Measurements from ENCODE around the gene LAYN.

Gene LAYN

DNA sequence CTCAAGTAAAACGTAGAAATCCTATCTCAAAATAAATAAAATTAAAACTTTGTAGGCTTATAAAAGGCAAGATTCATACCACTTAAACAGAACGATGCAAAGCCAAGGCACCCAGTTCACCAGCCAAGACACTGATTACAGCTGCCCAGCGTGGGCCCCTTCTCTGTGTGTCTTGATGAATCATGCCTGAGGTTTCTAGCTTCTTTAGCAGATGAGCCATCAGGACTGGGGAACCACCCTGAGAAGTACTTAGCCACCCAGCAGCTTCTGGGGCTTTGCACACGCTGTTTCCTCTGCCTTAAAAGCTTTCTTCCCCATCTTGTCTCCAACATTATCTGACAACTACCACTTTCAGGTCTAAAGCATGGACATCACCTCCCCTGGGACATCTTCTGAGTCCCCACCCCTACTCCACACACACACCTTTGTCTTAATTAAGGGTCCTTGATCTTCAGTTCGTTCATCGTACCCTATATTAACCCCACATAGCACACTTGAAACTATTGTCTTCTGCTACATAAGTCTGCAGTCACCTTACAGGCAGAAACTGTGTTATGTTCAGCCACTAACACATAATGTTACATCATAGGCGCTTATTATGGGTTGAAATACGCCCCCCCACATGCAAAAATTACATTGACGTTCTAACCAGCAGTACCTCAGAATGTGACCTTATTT lies 8.7 kb upstream of the LAYN start:
- no peak for DNase-seq

DNA sequence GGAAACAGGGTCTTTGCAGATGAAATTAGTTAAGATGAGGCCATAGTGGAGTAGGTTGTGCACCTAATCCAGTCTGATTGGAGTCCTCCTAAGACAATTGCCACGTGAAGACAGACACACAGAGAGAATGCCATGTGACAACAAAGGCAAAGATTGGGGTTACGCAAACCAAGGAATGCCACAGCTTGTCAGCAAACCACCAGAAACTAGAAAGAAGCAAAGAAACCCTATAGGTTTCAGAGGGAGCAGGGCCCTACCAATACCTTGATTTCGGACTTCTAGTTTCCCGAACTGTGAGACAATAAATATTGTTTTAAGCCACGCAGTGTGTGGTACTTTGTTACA lies 8.2 kb upstream of the LAYN start:
- no peak for DNase-seq

DNA sequence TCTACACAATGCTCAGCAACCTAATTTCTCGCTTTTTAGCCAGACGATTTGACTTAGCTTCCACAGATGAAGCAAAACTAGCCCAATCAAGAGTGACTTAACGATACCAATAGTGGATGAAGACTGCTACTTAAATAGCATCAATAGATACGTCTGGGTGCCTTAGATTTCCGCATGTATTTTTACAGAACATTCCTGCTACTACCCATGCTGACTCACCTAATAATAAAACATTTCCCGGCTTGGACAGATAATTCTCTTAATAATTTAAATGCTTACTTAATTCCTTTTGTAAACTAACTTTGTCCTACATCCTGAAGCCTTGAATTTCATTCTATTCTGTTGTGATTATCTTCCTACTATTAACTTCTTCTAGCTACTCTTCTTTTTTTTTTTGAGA lies 5.2 kb upstream of the LAYN start:
- no peak for DNase-seq

DNA sequence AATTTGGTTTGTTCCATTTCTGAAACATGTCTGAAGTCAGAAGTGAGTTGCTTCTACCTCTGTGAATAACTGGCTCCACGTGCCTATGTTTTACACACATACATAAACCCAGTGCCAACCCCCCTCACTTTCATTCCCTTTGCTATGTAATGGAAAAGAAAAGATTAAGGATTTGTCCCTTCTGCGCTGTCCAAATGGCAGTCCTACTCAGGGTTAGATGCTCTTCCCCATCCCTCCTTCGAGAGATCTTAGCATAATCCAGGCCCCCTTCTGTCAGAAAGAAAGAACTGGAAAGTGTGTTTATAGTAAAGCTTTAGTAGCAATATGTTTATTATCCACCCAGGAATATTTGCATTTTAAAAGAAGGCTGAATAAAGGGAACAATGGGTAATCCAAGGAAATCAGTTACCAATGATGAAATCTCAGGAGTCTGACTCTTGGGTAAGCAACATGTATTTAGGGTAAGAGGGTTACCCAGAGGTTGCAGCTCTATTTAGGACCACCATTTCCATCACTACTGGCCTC lies 3.1 kb upstream of the LAYN start:
- no peak for DNase-seq

DNA sequence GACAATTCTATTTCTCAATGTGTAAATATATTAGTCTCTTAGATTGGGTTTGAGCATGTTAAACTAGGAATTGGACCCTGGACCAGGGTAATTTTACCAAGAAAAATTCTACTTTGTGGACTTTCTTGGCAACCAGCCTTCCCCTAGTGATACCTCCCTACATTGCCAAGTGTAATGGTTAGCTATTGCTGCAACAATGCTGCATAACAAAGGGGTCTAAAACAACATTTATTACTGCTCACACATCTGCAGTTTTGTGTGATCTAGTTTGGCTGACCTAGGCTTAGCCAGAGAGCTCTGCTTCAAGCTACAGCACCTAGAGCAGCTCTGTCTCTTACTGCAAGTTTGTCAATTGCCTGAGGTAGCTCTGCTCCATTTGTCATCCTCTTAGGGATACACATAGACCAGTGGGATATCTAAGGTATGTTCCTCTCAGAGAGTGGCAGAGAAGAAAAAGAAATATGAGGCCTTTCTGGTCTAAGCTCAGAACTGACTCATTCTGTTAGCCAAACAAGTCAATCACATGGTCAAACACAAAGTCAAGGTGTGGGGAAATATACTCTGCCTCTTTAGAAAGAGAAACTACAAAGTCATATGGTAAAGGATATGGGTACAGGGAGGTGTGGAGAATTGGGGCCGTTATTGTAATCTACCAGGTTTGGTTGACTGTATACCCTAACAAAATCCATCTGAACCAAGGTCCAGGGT lies 2.0 kb upstream of the LAYN start:
- no peak for DNase-seq

DNA sequence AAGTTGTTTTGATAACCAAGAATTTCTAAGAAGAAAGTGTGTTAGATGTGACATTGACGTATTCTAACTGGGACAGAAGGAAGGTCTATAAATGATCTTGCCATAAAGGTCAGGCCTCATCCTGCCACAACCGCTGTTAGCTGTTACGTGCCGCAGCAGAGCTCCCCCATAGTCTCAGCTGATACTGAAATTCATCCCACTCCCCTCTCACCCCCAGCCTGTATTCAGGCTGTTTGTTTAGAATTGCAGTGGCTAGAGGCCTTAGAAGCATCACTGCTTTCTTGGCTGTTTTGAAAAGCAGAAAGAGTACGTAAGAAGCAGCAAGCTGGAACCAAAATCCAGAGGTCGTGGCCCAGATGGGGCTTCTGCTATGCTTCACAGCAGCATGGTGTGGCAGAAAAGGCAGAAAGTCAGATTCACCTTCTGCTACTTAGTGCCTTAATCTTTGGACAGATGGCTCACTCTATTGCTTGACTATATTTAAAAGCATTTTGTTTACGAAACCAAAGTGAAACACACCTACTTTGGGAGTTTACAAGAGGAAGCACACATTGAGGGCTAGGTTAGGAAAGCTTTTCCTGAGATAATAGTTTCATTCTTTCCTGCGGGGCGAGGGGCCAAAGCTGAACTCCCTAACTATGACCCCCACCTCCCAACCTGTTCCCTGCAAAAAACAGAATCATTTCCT lies 950 bp upstream of the LAYN start:
- DNase-seq, result no peak

DNA sequence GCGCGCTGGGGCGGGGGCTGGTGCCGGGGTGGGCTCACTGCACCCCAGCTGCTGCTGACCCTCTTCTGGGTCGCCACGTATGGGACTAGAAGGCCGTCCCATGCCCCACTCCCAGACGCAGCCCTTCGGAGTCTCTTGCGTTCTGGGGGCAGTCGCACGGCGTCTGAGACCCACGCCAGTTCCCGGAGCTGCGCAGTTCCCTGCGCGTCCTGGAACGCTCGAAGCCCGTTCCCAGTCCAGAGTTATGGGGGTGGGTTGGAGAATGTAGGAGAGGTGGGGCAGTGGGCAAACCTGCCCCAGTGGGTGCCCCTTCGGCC lies 375 bp downstream of the LAYN start:
- no peak for DNase-seq

DNA sequence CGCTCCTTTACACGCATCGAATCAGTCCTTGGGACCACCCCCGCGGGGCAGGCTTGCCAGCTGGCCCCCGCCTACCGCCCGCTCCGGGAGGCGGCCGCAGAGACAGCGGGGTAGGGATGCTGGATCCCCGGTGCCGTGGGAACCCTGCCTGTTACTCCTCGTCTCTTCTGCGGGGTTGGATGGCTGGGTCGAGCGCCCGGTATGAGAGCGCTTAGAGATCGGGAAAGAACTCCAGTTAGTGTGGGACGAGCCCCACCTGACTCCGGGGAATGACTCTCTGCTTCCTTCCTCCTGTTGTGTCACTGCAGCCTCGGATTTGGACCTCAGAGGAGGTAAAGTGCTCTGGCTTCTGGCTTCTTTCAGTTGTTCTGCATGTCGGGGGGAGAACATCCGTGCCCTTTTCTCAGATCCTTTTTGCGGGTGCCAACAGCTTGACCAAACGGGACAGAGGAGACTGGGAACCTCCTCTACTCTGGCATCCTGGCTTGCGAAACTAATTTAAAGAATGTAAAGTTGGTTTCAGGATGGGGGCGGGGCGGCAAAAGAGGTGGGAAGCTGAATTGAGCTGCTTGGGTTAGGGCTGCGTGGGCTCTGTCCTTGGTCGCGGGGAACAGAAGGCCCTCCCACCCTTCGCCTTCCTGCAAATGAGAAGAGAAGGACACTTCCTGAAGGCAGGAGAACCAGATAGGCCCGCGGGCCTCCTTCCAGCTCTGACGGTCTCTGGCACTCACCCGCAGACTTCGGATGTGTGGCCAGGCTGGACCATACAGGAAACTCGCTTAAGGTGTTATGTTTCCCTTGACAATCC lies 938 bp downstream of the LAYN start:
- DNase-seq, result no peak

DNA sequence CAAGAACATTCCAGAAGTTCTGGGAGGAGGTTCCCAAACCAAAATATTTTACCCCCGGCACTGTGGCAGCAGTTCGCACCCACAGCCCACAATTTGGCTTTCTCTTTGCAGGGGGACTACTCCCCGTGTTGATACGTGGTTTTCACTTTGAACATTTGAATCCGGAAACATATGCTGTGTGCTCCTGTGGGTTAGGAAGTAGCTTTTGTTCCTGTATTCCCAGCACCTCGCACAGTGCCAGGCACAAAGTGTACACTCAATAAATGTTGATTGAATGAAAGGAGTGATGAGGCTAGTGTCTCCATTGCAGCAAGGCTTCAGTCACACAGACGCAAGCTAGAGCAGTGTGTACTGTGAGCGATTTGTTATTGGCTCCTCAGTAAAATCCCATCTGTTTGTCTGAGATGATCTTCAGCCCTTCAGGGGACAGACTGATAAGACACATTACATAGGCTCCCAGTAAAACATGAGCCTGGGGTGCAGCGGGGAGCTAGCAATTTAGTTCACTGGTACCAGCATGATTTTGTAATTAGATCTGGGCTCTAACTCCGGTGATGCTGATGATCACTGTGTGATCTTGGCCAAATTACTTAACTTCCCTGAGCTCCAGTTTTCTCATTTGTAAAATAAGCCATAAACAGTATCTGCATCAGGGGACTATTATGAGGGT lies 2.2 kb downstream of the LAYN start:
- DNase-seq, result no peak

DNA sequence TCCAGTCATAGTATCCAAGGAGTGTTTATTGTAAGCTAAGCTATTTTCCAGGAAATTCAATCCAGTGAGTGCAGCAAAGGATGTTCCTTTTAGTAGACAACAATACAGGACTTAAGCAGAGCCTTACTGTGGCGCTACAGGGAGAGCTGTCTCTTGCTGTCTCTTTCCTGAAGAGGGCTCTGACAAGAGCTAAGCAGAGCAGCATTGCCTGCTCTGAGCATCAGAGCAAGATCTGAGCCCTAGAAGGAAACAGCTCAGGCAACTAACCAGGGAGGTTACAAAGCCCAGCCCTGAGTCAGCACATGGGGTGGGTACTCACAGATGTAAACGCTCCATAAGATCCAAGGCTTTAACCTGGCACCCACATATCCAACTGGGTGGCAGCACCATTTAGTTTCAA lies 8.0 kb downstream of the LAYN start:
- no peak for DNase-seq

DNA sequence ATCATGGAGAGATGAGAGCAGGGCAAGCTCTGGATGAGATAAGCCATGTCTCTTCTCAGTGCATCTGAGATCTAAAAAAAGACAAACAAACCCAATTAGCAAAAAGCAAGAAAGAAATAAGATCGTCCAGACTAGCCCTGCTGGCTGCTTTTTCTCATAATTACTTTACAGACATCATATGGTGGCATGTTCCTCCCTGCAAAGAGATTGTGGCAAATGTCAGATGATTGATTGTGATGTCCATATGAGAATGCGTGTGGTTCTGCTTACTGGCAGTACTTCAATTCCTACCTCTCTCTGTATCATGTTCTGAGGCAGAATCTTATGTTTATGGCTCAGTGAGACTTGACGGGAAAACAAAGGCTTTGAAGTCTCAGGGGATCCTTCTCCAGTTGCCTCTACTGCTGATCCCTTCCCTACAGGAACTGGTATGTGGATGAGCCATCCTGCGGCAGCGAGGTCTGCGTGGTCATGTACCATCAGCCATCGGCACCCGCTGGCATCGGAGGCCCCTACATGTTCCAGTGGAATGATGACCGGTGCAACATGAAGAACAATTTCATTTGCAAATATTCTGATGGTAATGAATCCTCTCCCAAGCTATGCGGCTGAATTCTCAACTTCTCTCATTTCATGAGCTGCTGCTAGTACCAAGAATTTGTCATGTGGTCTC lies 8.8 kb downstream of the LAYN start:
- DNase-seq, result no peak

DNA sequence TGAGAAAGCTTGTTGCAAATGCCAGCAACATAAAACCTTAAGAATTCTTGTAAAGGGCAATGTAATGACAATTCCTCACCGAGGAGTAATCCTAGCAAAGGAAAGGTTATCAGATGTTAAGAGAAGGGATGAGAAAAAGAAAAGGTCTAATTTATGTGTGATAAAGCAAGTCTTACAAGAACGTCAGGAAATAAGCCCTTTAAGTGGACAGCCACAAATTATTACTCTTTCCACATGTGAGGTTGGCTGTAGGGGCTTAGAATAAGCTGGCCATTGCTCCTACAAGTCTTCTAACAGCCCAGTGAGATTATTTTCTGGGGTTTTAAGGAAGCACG lies 9.3 kb downstream of the LAYN start:
- DNase-seq, result no peak

DNA sequence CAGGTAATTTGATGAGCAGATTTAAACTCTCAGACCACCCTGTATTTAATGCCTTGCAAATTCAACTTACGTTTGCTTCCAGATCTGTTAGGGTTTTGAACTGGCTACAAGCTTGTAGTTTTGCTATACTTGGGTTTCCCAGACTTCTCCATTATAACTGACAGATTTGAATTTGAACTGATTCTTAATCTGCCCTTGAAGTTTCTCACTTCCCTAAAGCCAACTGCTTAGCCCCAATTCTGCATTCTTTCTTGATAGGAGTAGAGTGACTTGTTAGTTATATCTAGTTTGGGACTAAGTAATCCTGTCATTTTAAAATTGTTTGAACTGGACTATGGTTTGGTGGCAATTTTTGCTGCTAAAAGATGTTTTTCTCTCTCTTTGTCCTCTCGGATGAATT lies 9.7 kb downstream of the LAYN start:
- no peak for DNase-seq

DNA sequence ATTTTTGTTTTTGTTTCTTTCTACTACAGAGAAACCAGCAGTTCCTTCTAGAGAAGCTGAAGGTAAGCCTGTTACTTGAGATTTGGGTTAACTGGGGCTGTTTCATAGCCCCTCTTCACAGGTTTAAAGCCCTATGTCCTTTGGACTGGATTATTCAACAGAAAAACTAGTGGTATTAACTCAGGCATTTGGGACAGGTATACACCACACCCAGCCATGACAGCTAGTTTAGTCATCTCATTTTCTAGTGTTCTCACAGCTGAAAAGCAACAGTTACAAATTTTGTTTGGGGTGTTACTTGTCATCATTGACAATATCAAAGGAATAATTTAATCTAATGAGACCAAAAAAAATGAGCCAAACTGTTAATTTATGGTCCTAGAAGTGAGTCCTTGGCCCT lies 14.0 kb downstream of the LAYN start:
- DNase-seq, result no peak

DNA sequence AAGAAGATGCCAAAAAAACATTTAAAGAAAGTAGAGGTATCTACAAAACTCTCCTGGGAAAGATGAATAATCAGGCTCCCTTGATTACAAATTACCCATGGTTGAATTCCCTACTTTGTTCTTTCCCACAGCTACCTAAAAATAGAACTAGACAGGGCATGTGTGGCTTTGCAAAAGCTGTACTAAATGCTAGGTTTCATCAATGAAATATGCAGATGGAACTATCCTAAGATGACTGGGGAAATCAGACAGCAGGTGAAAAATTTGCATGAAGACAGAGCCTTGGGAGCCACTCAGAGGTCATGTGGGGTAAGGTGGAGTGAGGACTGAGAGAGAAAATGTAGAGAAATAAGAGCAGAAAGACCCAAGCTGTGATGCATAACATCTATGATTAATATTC lies 14.7 kb downstream of the LAYN start:
- no peak for DNase-seq

DNA sequence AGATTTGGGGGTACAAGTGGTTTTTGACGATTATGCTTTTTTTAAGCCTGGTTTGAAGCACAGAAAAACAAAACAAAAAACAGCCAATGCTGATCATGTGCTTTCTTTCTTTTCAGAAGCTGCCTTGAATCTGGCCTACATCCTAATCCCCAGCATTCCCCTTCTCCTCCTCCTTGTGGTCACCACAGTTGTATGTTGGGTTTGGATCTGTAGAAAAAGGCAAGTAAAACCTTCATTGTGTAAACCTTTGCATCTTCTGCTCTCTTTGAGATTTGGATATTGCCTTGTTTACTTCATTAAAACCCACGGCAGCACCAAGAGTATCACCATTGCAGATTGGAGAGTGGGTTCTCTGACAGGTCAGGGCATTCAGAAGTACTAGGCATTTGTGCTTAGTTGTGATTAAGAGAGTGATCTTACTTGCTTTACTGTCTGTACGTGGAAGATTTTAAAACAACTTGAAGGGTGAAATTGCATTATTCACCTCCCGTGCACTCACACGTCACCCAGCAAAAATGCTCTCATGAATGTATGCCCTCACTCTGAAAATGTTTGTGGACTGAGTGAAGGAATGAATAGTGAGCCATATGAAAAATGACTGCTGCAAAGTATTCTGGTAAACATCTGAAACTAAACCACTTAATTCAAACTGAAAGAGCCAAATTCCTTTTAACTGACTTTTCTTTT lies 17.0 kb downstream of the LAYN start:
- no peak for DNase-seq

DNA sequence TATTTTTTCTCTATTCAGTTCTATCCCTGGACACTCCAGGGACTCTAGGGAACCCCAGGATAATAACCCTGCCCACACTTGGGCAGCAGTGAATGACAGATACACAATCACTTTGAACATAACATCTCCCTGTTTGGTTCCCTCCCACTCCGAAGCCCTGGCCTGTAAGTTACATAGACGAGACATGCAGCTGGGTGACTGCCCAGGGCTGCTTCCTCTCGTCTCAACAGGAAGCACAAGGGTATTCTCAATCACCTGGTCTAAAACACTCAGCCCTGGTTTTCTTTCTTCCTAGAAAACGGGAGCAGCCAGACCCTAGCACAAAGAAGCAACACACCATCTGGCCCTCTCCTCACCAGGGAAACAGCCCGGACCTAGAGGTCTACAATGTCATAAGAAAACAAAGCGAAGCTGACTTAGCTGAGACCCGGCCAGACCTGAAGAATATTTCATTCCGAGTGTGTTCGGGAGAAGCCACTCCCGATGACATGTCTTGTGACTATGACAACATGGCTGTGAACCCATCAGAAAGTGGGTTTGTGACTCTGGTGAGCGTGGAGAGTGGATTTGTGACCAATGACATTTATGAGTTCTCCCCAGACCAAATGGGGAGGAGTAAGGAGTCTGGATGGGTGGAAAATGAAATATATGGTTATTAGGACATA lies 19.4 kb downstream of the LAYN start:
- DNase-seq, result no peak

DNA sequence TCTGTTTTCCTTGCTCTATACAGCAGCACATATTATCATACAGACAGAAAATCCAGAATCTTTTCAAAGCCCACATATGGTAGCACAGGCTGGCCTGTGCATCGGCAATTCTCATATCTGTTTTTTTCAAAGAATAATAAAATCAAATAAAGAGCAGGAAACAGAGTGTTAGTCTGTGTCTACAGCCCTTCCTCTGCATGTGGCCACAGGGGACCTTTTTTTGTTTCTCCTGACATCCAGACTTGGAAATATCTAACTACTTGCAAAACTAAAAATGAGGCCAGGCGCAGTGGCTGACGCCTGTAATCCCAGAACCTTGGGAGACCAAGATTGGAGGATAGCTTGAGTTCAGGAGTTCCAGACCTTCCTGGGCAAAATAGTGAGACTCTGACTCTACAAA lies 20.3 kb downstream of the LAYN start:
- DNase-seq, result no peak

DNA sequence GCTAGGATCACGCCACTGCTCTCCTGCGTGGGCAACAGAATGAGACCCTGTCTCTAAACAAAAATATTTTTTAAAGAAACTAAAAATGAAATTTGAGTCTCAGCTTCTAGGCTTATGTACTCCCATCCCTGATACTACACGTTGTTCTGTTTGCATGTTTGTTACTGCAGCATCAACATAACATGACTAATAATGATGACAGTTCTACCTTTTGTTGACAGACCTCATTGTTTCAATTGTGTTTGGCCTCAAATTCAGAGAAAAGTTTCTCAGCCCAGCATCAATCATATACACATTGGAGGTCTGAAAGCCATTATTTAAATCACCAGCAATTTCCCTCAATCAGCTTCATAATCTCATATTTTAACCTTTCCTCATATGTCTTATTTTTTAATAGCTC lies 20.8 kb downstream of the LAYN start:
- DNase-seq, result no peak

DNA sequence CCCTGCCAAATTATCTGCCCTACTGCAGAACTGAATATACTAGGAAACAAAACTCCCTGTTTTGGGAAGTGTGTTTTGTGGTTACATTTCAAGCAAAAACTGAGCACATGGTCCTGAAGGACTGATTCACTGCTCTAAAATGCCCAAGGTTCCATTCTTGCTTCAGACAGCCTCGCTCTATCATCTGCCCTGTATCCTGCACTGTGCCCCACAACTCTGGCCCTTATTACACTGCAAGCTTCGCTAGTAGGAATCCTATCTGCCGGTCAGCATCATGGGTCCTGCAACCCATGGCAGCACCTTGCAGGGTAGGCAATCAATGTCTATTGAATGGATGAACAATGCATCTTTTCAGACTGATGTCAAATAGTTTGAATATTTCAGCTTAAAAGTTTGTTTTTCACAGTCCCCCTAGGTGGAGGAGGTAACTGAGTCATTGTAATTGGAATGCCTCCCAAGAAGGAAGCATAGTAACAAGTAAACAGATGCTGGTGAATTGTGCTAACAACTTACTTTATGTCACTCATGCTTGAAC lies 21.3 kb downstream of the LAYN start:
- DNase-seq, result no peak
